Kidney tubule cell (primary cell): Measurements from ENCODE around the gene ZNF653.

Experiments used
- DNase-seq: peaks from one replicate; pipeline ENCODE4 v3.0.0-alpha.2; 2018; ENCODE audit warnings: low spot score

ZNF653 gene, protein sequence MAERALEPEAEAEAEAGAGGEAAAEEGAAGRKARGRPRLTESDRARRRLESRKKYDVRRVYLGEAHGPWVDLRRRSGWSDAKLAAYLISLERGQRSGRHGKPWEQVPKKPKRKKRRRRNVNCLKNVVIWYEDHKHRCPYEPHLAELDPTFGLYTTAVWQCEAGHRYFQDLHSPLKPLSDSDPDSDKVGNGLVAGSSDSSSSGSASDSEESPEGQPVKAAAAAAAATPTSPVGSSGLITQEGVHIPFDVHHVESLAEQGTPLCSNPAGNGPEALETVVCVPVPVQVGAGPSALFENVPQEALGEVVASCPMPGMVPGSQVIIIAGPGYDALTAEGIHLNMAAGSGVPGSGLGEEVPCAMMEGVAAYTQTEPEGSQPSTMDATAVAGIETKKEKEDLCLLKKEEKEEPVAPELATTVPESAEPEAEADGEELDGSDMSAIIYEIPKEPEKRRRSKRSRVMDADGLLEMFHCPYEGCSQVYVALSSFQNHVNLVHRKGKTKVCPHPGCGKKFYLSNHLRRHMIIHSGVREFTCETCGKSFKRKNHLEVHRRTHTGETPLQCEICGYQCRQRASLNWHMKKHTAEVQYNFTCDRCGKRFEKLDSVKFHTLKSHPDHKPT

DNA sequence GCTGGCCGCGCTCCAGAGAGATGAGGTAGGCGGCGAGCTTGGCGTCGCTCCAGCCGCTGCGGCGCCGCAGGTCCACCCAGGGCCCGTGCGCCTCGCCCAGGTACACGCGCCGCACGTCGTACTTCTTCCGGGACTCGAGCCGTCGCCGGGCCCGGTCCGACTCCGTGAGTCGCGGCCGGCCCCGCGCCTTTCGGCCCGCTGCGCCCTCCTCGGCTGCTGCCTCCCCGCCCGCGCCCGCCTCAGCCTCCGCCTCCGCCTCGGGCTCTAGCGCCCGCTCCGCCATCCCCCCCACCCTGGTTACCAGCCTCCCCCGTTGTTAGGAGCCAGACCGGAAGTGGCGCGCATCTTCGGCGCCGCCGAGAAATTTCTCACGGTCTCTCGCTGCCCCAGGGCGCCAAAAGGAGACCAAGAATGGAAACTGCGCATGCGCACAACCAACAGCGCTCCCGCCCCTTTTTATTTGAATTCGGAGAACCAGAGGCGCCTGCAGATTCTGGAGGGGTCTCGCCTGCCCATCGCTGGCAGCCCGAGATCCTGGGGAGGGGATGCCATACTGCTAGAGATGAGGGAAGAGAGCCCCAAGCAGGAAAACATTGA, at the start of gene ZNF653:
TSS of gene ZNF653 (minus strand) at position 336 of the 597 bp plus-strand sequence. CDS start at position 283, 53 bp downstream.
- DNase-seq = peak; percentile 95

DNA sequence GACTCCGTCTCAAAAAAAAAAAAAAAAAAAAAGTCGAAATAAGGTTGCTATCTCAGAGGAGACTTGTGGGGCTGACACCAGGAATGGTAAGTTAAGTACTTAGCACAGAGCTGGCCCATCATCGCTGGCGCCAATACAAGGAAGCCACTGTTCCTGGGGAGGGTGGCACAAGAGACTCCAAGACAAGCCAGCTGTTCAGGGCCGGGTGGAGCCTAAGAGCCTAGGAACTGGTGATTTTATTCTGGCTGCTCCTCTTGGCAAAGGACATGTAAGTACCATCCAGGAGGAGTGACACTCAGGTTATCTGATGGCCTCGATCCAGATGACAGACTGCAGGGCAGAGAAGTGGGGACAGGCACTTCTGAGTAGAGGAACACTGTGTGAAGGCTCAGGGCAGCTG, 49.6 kb upstream of the ZNF653 start:
- DNase-seq = no peak

DNA sequence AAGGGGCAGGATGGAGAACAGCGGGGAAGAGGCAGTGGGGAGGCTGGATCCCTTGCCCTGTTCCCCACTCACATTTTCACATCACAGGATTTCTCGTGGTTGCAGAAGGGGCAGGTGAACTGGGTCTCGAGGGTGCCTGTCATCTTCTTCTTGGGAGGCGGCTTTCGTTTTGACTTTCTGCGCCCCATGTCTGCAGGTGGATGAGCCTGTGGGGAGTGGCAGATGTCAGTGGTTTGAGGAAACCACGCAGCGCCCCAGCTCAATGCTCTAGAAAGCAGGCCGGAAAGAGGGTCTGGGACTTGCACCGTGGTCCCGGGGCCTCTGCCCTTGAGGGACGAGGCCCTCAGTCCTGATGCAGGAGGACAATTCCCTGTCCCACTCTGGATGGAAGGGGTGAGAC, 48.5 kb upstream of the ZNF653 start:
- no peak for DNase-seq

DNA sequence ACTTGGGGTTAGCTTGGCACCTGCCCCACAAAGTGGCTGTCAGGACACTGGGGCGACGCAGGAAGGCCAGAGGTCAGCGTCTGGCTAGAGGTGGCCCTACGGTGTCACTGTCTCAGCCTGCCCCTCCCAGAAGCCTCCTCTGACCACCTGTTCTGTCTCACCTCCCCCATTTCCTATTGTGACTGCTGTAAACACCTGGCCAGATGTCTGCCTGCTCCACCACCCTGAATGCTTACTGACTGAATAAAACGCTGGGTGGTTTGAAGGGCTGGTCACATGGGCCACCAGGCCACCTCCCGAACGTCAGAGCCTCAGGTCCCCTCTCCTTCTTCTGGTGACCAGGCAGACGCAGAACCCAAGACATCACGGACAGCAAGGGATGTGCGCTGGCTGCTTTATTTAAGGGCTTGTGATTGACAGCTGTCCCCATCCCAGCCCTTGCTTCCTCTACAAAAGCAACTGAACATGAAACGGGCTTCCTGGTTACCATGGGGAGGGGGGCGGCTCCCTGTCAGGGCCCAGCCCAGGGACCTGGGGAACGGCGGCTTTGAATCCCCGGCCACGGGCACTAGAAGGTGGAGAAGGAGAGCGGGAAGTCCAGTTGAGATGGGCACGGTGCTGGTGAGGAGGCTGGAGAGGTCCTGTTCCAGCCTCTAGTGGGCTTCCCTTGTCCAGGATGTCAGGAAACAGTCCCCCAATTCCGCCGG, 47.2 kb upstream of the ZNF653 start:
- no peak for DNase-seq

DNA sequence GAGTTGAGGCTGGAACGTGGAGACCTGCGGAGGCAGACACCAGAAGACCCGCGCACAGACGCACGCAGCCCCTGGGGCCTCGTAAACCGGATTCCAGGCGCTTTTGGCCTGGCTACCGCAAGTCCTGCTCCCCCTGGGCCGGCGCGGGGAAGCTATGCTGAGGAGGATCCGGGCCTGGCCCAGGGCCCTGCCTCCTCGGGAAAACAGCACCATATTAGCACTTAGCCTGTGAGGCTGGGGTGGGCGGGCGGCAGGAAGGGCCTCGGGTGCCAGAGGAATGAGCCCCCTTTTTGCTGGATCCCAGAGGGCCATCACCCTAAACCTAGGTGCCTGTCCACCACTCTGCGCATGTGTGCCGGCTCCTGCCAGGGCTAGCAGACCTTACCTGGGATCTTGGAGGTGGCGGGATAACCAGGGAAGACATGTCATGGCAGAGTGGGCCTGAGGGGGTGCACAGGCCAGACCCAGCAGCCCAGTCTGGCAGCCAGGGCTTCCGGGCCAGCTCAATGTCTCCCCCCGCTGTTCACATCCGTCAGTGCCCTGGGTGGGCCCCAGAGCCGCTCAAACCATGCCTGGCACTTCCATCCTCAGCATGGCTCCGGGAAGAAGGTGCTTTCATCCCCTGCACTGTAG, 46.1 kb upstream of the ZNF653 start:
- no peak for DNase-seq

DNA sequence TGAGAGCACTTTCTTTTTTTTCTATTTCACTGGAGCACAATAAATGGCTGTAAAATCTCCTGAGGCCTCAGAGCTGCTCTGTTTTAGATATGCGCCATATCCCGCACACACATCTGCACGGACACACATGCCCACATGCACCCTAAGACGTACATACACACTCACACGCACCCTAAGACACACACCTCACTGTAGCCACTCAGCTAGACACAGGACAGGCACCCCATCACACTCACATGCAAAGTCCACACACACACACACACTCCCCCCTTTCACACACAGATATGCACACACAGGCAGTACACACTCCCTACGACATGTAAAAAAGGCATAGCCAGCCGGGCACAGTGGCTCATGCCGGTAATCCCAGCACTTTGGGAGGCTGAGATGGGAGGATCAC, 44.6 kb upstream of the ZNF653 start:
- no peak for DNase-seq

DNA sequence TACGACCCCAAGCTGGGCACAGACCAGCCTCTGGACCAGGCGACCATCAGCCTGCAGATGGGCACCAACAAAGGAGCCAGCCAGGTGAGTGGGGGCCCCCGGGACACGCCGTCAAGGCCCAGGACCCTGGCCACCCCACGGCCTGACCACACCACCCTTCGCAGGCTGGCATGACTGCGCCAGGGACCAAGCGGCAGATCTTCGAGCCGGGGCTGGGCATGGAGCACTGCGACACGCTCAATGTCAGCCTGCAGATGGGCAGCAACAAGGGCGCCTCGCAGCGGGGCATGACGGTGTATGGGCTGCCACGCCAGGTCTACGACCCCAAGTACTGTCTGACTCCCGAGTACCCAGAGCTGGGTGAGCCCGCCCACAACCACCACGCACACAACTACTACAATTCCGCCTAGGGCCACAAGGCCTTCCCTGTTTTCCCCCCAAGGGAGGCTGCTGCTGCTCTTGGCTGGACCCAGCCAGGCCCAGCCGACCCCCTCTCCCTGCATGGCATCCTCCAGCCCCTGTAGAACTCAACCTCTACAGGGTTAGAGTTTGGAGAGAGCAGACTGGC, 43.8 kb upstream of the ZNF653 start:
- no peak for DNase-seq

DNA sequence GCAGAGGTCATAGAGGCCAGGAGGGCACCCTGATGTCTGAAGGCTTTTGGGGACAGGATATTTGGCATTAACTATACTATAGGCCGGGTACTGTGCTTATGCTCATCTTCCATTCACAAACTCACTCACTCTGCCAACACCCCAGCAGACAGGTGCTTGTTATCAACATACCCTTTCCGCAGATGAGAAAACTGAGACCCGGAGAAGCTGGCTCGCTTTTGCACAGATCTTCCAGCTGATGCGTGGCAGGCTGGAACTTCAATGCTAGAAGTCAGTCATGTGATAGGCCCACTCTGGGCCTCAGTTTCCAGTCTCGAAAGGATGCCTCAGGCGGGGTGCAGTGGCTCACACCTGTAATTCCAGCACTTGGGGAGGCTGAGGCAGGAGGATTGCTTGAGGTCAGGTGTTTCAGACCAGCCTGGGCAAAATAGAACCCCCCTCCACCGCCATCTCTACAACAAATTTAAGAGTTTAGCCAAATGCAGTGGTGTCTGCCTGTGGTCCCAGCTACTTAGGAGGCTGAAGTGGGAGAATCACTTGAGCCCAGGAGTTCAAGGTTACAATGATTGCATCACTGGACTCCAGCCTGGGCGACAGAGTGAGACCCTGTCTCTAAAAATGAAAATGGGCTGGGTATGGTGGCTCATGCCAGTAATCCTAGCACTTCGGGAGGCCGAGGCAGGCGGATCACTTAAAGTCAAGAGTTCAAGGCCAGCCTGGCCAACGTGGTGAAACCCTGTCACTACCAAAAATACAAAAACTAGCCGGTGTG, 42.5 kb upstream of the ZNF653 start:
- no peak for DNase-seq

DNA sequence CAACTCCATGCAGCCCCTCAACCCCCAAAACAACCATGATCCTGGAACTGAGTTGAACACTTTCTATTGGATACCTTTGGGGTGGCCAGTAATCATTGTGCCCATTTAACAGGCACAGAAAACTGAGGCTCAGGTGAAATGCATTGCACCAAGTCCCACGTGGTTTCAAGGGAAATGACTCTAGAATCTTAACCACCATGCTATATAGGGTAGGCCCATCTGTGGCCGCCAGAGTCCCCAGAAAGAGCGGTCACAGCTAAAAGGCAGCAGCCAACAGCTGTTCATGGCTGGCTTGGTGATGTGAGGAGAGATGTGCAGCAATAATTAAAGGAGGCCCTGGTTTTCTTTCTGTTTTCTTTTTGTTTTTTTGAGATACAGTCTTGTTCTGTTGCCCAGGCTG, 35.6 kb upstream of the ZNF653 start:
- DNase-seq = no peak

DNA sequence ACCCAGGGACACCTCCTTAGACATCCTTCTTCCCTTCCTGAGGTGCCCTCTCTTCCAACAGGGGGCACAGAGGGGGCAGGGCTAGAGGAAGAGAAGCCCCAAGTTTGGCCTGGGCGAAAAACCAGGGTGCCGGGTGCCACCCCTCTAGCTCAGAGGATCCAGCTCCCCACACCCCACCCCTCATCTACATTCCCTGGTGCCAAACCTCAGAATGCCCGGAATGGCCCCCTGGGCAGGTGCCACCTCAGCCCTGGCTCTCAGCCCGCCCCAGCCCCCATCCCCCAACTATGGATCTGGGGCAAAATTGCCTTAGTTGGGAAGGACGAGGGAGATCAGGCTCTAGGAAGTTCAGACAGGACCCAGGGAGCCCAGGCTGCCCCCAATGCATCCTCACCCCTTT, 35.0 kb upstream of the ZNF653 start:
- DNase-seq = no peak

DNA sequence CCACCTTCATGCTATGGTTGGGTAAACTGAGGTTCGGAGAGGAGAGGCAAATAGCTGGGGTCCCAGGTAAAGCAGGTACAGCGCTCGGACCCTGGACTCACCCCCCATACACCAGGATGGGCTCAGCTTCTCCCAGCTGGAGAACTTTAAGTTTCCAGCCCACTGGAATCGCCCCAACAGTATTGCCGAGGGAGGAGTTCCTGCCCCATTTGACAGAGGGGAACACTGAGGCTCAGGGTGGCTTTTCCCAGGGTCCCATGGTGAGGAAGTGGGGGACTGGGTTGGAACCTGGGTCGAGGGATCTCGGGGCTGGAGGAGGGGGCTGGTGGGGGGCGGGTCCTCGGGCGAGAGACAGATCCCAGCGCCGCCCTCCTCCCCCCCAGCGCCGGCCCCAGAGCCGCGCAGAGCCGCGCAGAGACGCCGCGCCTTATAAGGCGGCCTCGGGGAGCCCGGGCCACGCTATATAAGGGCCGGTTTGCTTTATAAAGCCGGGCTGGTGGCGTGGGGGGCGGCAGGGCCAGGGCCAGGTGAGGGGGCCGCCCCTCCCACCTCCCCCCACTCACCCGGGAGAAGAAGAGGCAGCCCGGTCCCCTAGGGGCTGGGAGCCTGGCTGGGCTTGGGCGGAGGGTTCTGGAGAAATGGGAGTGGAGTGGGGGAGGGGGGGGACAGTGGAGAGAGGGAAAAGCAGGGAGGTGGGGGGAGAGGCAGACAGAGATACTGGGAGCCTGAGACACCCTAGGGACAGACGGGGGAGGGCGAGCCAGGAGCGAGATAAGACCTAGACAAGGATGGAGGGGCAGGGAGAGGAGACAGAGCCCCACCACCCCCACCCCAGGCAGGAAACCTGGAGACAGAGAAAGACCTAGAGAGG, 34.1 kb upstream of the ZNF653 start:
- DNase-seq = no peak

DNA sequence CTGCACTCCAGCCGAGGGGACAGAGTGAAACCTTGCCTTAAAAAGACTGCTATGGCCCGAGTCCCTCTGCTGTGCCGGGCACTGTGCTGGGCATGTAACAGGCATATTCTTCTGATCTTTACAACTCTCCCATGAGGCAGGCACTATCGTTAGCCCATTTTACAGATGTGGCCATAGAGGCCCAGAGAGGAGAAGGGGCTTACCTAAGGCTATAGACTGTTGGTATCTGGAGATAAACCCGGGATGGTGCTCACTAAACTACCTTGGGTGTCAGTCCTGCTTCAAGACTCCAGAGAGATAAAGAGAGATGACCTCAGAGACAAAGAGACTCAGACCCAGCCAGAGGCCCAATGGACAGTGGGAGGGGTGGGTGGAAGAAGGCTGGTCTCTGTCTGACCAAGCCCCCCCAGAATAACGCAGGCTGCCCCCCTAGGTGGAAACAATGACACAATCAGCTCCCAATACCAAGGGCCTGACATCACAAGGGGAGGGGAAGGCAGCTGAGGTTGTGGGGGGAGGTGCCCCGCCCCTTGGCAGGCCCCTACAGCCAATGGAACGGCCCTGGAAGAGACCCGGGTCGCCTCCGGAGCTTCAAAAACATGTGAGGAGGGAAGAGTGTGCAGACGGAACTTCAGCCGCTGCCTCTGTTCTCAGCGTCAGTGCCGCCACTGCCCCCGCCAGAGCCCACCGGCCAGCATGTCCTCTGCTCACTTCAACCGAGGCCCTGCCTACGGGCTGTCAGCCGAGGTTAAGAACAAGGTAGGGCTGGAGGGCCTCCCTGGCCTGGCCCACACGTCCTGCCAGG, 32.8 kb upstream of the ZNF653 start, which contains the start of gene CNN1:
TSS of gene CNN1 (plus strand) at position 620 of the 805 bp plus-strand sequence. CDS start at position 697, 77 bp downstream.
- DNase-seq = no peak

DNA sequence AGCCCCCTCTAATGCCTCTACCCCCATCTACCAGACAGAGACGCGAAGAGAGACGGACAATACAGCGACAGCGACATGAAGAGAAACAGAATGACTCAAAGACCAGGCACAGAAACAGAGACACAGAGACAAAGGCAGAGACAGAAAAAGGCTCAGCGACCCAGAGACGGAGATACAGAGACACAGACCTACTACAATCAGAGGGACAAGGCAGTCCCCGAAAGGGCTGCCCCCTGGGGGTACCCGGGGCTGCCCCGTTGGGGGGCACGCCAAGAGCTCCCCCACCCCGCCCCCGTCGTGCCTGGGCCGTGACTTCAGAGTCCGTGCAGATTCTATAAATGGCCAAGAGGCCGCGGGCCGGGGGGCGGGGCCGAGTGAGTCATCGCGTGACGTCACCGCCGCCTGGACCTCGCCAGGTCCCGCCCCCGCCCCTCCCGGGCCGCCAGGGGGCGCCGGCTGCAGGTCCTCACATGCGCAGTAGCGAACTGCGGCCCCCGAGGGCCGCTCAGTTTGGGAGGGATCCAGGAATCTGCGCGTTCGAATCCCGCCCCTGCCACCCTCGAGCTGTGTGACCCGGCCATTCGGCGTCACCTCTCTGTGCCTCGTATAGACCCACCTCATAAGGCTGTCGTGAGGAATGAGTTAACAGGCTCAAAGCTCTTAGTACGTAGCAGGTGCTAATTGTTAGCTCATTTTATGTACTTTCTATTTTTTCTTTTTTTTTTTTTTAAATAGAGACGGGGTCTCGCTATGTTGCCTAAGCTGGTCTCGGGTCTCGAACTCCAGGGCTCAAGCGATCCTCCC, 30.4 kb upstream of the ZNF653 start:
- peak; percentile 89 for DNase-seq

DNA sequence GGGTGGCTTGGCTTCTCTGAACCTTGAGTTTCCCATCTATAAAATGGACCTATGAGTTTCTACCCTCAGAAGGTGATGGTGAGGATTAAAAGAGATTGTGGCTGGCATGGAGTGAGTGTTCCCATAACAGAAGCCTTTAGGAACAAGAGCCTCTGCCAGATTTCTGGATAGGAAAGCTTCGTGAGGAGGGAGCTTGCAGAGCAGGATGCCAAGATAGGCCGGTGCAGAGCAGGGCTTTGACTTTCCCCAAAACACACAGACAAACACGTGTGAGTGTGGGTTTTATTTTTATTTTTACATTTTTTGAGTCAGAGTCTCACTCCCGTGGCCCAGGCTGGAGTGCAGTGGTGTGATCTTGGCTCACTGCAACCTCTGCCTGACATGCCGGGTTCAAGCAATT, 29.3 kb upstream of the ZNF653 start:
- DNase-seq = no peak

DNA sequence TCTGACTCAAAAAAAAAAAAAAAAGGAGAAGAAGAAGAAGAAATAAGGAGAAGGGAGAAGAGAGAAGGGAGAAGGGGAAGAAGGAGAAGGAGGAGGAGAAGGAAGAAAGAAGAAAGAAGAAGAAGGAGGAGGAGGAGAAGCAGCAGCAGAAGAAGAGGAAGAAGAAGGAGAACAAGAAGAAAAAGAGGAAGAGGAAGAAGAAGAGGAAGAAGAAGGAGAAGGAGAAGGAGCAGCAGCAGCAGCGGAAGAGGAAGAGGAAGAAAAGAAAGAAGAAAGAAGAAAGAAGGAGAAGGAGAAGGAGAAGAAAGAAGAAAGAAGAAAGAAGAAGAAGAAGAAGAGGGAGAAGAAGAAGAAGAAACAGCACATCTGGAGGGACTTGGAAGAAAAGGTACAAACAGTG, 28.9 kb upstream of the ZNF653 start:
- DNase-seq = no peak

DNA sequence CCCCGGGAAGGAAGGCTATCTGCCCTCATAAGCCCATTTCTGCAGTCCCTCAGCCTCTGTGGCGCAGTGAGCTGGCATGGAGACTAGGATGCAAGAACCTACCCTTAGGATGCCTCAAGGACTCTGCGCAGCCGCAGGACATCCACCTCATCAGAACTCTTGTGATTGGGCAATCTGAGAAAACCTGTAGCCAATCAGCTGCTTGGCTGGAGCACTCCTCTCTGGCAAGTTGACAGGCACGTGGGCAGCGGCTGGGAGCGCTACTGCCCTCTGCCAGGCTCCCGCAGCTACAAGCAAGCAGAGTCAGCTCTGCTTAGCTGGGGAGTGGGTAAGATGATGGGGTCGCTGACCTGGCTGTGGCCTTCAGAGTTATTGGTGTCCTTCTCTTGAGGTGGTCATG, 24.8 kb upstream of the ZNF653 start:
- peak; percentile 72 for DNase-seq

DNA sequence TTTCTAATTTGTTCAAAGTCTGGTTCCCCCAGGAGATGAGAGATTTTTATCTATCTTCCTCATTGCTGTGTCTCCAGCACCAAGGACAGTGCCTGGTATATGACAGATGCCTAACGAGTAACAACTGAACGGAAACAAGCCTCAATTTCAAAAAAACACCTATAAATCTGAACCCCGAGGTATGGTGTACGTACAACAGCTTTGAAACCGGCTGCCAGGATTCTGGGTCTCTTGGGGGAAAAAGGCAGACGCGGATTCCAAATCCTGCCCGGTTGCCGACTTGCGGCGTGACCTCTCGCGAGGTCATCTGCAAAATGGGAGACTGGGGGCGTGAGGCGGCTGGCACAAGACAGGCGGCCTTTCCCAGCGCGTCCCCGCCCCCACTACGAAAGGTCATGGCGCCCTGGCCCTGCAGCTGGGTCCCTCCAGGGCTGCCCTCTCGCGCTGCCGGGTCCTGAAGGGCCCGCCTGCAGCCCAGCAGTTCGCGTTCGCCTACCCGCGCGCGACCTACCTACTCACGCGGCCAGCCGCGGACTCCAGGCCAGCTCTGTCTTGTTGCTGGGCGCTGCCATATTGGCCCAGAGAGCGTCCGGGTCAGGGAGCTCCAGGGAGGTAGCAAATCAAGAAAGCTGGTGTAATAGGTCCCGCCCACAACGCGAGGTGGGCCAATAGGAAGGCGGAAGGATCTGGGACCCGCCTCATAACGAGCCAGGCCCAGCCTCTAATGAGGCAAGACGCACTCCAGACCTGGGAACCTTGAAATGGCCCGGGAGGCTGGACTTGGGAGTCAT, 23.1 kb upstream of the ZNF653 start, which contains the start of gene ECSIT:
TSS of gene ECSIT (minus strand) at position 584 of the 791 bp plus-strand sequence. CDS start 9,964 bp downstream, outside the sequence.
- peak; percentile 99 for DNase-seq
